Daoy (cell line): ENCODE data around the gene RBL2. TPM values are rescaled to one million over a fixed set of nuclear protein-coding genes. Genes with fewer than 3 reads are reported as not detected.
A peak's percentile ranks its signal among the peaks of the same experiment; 100 is the strongest.
"Not testable (repeated sequence)": the region's sequence is repeated elsewhere in the genome, so short reads cannot be mapped to it uniquely, and the experiment has no call there.

ENCODE experiments used
- DNase-seq: peaks from one replicate; pipeline ENCODE4 v3.0.0-alpha.2; 2015; ENCODE audit warnings: low read depth
- total RNA-seq: library from RNA; depleted of rRNA; stranded (reverse); fragments of >200 nt; shearing (Covaris generic); gene quantifications from 2 replicates; pipeline ENCODE4 v1.2.3, GENCODE V29; 2014

RBL2 gene
- total RNA-seq, 1 experiment from 2014 or later = 13.8 TPM

DNA sequence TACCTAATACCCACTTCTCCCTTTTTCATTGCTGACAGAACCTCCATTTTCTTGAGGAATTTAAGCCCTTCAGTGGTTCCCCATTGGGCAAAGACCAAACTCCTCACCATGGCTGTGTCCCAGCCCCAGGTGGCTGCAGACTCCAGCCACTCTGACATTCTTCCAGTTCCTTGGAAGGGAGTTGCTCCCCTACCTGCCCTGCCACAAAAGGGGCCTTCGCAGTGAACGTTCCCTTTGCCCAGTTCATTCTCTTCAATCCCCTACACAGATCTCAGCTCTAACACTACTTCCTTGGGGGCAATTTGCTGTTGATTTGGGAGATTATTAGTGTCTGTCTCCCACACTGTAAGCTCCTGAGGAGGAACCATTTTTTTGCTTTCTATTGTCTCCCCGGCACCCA, 72.0 kb downstream of the RBL2 start:
- no peak for DNase-seq

DNA sequence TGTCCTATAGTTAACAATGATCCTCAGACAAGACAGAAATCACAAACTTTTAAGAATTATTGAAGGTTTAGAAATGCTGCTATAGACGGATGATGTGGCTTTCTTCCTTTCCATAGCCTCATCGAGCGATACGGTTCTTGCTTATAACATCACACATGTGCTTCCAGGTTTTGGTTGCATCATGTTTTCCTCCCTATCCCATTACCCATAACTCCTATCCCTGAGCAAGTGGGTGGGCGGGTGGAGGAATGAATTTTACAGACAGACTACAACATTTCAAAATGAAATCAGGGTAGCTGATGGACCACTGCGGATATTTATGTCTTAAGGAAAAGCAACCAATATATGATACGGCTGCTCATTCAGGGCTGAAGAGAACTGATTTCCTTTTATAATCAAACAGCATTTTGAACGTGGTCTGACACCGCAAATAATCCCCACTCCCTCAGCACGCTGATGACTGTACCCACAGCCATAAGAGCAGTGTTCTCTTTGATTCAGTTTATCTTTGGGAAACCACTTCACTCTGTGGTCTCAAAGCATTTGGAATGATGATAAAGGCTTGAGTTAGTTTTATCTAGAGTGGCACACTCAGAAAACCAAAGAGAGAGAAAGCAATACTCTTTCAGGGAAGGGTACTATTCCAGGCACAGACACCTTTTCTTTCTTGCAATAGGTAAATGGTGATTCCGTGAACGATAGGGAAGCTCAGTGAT, 73.4 kb downstream of the RBL2 start:
- no peak for DNase-seq

DNA sequence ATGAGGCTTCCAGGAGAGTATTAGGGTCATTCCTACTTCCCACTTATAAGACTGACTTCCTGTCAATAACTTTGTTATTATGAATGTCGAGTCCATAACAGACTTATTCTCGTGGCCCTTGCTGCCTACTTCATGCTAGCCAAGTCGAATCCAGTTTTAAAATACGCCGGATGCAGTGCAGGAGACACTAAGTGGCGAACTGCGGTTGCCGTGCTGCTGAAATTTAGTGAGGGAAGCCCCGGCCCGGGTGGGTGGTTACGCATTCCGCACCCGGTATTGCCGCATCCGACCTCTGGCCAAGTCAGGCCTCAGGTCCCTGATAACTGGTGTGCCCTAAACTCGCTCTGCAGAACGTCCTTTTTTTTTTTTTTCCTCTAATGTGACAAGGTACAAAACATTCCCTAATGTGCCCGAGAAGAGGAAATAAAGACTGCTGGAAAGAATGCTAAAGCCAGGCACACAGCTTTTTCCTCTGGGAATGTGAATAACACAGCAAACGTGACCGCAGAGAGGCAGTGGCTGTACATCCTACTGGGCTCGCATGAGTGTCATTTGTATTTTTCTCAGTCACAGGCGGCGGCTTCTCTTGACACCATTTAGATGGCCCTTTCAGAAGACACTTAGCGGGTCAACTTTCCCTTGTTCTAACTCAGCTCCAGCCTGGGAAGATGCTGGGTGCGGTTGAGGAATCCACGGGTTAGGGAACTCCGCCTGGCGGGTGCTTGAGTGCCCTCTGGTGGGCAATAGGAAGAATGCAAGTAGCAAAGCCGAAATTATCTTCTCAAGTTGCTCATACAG, 75.8 kb downstream of the RBL2 start:
- DNase-seq = peak; percentile 66

DNA sequence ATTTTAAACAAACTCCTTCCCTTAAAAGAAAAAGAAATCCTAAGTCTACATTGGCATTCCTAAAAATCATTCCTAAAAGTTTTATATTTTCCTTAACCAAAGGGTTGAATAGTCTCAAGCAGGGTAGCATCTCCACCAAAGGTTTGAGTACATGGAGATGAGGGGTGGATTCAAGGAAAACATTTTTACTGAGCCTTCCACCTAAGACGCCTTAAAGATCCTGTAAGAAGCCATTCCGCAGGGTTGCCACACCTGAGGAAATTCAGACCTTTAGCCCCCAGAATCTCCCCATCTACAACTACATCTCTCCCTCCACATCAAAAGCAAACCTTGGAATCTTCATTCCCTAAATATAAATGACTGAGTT, 76.4 kb downstream of the RBL2 start:
- no peak for DNase-seq

DNA sequence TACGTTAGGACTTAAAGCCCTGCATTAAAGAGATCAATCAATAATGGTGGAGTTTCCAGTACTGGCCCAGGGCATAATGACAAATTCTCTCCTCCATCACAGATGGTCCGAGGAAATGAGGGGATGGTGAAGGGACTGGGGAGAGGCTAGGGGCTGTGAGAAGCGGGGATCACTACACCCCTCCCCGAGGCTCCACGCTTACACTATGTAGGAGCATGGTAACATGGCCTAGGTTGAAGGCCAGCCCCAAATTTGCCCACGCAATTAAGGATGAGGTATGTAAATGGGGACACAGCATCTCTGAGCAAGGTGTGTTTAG, 76.8 kb downstream of the RBL2 start:
- DNase-seq = no peak

DNA sequence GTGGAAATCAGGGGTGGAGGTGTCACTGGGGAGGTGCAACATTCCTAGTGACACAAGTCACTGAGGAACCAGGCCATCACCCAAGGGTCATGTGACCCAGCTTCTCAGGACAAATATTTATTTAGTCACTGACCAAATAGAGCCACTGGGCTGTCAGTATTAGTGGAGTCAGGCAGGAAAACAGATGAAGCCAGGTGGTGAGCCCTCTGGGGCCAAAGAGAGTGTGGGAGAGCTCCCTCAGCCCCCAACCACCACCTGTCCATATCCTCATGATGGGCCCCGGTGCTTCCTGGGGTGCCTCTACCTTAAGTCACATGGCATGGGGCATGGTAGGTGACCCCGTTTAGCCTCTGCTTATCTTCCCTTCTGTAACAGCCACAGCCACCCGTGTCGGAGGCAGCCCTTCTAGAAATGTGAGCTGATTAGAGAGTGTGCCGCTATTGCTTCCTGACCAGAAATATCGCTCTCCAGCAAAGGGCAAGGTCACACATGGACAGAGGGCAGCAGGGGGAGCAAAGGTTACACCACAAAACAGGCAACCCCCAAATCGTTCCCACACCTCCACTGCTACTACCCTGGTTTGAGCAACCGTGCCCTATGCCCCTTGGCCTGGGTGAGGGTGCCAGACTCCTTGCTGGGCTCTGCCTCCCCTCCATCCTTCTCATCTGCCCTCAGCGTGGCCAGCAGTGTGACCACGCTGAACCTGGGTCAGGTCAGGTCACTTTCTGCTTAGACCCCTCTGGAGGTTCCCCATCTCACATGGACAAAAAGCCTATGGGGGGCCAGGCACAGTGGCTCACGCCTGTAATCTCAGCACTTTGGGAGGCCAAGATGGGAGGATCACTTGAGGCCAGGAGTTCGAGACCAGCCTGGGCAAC, 77.4 kb downstream of the RBL2 start:
- no peak for DNase-seq

DNA sequence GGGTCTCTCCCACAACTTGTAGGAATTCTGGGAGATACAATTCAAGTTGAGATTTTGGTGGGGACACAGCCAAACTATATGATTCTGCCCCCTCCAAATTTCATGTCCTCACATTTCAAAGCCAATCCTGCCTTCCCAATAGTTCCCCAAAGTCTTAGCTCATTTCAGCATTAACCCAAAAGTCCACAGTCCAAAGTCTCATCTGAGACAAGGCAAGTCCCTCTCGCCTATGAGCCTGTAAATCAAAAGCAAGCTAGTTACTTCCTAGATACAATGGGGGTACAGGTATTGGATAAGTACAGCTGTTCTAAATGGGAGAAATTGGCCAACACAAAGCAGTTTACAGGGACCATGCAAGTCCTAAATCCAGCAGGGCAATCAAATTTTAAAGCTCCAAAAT, 78.5 kb downstream of the RBL2 start:
- DNase-seq = not testable (repeated sequence)

DNA sequence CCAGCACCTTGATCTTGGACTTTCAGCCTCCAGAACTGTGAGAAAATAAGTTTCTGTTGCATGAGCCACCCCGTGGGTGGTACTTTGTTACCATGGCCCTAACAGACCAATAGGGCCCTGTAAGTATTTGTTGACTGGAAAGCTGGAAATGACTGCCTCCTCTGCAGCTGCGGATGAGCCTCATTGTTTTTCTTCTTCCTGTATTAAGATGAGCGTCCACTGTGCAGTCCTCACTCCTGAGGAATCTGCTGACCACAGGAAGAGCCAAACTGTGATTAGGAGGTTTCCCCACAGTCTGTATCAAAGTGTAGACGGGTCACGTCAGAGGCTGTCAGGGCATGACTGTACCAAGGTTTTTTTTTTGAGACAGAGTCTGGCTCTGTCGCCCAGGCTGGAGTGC, 81.0 kb downstream of the RBL2 start:
- peak; percentile 14 for DNase-seq

DNA sequence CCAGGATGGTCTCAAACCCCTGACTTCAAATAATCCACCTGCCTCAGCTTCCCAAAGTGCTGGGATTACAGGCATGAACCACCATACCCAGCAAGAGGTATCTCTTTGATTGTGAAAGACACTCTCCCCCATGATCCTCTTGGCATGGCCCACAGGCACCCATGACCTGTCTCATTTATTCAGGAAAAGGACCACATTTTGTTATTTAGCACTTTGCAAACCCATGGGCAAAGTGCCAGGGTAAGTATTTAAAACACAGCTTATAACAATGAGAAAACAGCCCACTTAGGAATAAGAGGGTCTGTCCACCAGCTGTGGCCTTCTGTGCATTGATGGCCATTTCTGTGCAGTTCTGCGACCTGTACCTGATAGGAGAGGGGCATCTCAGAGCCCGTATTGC, 81.5 kb downstream of the RBL2 start:
- DNase-seq = no peak

DNA sequence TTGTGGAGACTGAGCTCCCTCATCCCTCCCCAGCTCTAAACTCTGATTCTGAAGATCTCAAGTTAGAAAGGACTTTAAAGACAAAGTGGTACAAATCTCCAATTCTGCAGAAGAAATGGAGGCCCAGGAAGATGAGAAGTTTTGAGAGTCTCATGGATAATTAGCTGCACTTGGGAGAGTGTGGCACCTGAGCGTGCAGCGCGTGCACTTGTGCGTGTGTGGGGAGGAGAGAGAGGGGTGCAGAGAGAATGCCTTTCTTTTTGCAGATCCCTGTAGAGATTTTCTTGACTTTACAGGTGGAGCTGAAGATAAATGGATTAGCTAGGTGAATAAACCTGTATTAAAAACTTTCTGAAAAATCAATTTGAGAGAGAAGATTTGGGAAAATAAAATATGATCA, 83.6 kb downstream of the RBL2 start:
- DNase-seq = no peak

DNA sequence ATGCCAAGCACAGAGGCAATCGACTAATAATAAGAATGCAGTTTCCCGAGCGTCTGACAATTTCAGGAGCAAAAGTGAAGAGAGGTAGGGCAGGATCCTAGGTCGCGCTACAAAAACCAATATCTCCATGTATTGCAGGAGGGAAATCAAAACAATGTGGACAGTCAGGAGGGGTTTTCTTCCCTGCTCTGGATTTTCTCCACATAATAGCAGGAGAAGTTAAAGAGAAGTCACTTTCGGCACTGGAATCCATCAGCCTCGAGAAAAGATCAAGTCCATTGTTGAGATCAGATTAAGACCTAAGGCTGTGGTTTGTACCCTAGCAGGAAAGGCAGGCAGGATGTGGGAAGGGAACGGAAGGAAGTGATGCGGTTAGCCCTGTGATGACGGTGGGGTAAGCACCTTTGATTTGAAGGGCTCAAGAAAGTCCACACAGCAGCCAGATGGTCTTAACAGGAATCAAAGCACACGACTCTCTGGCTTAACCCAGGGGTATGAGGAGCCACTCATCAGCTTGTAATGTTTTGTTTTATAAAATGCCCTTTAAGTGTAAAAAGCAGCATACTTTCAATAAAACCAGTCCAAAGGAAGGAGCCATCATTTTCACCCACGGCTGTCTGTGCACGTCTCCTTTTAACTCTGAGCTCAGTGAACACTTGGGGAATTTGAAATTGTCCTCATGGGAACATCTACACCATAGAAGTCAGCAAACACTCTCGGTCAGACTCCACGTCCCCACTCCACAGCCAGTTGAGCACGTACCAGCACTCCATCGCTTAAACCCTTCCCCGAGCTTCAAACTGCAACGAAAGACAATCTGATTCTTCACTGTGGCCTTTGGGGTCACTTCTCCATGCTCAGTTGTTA, 84.5 kb downstream of the RBL2 start:
- DNase-seq = peak; percentile 76

DNA sequence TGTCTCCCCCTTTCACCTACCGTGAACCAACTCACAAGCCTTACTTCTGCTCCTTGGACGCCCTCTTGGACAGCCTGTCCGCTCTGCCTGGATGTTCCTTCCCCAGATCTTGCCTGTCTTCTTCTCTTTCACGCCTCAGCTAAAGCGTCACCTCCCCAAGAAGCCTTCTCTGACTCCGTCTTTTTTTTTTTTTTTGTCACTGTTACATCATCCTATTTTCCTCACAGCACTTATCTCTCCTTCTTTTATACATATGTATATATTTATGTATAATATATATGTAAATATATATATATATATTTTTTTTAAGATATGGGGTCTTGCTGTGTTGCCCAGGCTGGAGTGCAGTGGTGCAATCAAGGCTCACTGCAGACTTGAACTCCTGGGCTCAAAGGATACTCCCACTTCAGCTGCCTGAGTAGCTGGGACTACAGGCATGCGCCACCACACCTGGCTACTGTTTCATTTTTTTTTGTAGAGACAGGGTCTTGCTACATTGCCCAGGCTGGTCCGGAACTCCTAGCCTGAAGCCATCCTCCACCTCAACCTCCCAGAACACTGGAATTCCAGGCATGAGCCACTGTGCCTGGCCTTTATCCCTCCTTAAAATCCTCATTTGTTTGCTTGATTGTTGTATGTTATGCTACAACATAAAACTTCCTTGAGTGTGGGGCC, 85.3 kb downstream of the RBL2 start:
- DNase-seq = no peak

DNA sequence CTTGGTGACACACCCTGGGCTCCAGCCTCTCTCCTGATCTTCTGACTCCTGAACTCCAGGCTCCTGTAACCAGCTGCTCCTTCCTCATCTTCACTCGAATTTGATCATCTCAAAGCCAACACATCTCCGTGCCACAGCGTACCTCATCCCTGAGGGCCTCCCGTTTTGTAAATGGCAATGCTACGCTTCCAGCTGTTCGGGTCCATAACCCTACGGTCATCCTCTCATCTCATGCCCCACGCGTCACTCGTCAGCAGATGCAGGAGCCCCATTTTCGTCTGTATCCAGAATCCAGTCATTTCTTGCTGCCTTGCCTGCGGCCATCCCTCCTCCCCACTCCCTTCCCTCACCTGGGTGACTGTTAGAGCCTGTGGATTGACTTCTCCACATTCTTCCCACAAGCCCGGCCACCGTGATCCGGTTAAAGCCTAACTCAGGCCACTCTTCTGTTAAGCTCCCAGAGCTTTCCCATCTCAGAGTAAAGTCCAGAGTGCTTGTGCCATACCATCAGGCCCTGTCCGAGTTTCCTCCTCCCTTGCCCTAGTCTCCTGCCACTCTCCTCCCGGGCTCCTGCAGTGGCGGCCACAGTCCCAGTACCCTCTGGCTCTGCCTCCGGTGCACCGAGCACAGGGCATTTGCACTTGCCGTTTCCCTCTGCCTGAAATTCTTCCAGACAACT, 89.0 kb downstream of the RBL2 start:
- no peak for DNase-seq

DNA sequence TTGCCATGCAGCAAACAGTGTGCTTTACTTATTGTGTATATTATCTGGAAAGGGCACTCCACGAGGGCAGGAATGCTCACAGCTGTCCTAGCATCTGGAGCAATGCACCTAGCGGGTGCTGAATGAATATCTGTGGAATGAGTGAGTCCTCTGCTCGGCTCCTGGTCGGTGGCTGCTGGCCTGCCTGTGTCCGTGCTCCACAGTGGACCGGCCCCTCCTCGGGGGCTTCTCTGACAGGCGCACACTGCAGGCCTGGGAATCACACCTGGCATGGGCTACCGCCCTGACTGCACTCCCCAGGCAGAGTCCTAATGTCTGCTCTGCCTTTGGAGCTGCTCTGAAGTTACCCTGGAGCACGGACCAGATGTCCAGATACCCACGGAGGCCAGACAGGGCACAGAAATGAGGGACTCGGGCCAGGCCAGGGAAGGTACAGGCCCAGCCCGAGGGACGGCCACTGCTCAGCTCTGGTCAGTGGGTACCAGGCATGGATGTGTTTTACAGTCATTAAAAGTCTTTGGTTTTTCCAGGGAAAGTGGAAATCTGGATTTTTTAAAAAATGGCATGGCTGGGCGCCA, 89.8 kb downstream of the RBL2 start:
- no peak for DNase-seq

DNA sequence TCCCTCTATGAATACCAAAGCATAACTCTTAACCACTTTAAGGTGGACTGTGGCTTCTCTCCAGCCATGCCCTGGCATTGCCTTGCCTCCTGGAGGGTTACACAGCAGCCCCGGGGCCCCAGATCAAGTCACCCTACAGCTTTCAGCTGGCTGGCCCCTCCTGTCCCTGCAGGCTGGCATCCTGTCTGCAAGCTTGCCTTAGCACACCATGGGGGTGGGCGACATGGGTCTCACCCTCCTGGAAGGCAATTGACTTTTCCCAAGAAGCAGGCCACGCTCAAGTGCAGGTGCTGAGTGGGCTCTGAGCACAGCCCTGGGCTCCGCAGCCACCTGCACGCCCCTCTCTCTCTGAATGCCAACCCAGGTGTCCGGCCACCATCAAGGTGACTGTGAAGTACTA, 94.5 kb downstream of the RBL2 start:
- DNase-seq = no peak

DNA sequence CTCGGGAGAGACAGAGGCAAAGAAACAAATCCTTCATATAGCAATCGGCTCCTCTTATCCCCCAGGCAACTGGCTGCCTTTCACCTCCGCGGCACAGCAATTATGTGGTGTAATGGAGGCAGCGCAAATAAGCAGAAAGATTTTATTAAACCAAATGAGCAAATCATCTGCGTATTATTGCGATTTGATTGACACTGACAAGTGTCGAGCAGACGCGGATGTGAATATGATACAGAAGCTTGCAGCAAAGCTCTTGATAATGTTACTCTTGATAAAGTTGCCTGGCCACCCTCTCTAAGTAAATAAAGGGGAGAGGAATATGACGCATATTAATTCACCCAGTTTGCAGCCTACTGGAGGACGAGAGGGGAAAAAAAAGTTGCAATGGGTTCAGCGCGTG, 95.2 kb downstream of the RBL2 start:
- no peak for DNase-seq

DNA sequence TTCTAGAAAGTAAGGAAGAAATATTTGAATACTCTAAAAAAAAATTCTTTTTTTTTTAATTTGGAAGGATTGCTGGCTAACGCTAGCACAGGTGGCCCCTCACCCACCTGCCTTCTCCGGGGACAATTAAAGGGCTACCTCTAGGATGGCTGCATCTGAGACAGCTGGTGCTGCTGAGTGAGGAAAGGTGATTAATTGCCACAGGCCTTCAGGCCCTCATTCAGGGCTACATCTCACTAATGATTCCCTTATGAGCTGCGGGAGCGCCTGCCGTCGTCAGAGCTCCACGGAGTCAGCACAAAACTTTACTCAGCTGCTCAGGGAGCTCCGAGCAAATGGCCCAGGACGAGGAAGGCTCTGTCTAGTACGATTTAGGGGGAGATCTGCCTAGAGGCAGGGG, 95.8 kb downstream of the RBL2 start:
- no peak for DNase-seq

DNA sequence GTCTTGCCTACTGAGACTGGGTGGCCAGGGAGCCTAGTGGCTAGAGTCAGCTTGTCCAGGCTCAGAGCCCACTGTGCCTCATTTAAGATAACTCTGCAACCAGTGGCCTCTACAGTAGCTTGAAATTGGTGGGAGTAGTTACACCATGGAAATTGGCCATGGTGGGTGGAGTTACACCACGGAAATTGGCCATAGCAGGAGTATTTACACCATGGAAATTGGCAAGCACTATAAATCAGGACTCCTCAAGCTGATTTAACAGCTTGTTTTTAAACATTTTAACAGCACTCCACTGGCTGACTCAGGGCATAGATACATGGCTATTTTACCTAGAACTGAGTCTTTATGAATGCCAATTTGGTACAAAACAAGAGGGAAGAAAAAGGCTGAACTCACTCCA, 96.5 kb downstream of the RBL2 start:
- no peak for DNase-seq

DNA sequence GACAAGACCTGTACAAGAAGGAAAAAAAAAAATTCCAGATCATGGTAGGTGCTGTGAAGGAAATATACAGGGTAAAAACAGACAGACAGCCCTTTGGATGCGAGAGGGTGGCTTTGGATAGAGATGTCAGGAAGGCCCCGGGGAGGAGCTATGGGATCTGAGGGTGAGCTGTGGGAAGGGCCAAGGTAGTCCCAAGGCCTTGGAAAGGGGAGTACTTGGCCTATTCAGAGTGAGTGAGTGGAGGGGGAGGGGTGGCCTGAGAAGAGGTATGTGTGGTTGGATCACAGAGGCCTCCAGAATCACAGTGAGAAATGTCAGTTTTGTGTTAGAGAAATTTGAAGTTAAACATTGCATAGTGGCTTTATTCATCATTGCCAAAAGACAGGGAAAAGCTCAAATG, 99.9 kb downstream of the RBL2 start:
- no peak for DNase-seq

DNA sequence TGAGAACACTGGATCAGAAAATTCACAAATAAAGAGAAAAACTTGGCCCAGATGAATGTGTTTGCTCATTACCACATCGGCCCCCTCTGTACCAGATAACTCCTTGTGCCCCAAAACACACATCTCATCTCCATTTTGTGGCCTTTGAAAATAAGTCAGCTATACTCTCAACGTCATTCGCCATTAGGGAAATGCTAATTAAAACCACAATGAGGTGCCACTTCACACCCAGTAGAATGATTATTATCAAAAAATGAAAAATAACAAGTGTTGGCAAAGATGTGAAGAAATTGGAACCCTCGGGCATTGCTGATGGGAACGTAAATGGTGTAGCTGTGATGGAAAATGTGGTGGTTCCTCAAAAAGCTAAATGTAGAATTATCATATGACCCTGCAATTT, 103.4 kb downstream of the RBL2 start:
- no peak for DNase-seq
